Measurements from ENCODE around the gene AK1.

GRCh38 chr9:127892831-127893230 is 15.4 kb upstream of the AK1 start:
- TF ChIP-seq, protein P1, sequence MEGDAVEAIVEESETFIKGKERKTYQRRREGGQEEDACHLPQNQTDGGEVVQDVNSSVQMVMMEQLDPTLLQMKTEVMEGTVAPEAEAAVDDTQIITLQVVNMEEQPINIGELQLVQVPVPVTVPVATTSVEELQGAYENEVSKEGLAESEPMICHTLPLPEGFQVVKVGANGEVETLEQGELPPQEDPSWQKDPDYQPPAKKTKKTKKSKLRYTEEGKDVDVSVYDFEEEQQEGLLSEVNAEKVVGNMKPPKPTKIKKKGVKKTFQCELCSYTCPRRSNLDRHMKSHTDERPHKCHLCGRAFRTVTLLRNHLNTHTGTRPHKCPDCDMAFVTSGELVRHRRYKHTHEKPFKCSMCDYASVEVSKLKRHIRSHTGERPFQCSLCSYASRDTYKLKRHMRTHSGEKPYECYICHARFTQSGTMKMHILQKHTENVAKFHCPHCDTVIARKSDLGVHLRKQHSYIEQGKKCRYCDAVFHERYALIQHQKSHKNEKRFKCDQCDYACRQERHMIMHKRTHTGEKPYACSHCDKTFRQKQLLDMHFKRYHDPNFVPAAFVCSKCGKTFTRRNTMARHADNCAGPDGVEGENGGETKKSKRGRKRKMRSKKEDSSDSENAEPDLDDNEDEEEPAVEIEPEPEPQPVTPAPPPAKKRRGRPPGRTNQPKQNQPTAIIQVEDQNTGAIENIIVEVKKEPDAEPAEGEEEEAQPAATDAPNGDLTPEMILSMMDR (IDR thresholded peaks at IDR 0.05 in 2 of 3, conservative IDR thresholded peaks at IDR 0.05 in 1 of 3; ENCODE audit: borderline replicate concordance in 1 of 3, insufficient read depth in 1 of 3, low read depth in 2 of 3, low read length in 2 of 3) = no peak
- TF ChIP-seq CEBPB (IDR thresholded peaks at IDR 0.05; ENCODE audit: low read depth) (no peak), POLR2A (IDR thresholded peaks at IDR 0.05; ENCODE audit: borderline replicate concordance, extremely low read depth, insufficient read depth, insufficient read length) (no peak), SP1 (IDR thresholded peaks at IDR 0.05; ENCODE audit: low read depth) (no peak), REST (IDR thresholded peaks at IDR 0.05; ENCODE audit: low read depth) (no peak), YY1 (IDR thresholded peaks at IDR 0.05; ENCODE audit: extremely low read depth, insufficient replicate concordance, low read depth, low read length) (no peak), FOSL1 (IDR thresholded peaks at IDR 0.05; ENCODE audit: low read depth) (no peak), POLR2AphosphoS5 (IDR thresholded peaks at IDR 0.05; ENCODE audit: low read depth, low read length) (no peak), ELF1 (IDR thresholded peaks at IDR 0.05; ENCODE audit: borderline replicate concordance, low read depth) (no peak), JUND (IDR thresholded peaks at IDR 0.05) (no peak), RAD21 (IDR thresholded peaks at IDR 0.05; ENCODE audit: low read depth) (no peak), EZH2 (IDR thresholded peaks at IDR 0.05) (no peak)
- TF ChIP-seq, protein P2, sequence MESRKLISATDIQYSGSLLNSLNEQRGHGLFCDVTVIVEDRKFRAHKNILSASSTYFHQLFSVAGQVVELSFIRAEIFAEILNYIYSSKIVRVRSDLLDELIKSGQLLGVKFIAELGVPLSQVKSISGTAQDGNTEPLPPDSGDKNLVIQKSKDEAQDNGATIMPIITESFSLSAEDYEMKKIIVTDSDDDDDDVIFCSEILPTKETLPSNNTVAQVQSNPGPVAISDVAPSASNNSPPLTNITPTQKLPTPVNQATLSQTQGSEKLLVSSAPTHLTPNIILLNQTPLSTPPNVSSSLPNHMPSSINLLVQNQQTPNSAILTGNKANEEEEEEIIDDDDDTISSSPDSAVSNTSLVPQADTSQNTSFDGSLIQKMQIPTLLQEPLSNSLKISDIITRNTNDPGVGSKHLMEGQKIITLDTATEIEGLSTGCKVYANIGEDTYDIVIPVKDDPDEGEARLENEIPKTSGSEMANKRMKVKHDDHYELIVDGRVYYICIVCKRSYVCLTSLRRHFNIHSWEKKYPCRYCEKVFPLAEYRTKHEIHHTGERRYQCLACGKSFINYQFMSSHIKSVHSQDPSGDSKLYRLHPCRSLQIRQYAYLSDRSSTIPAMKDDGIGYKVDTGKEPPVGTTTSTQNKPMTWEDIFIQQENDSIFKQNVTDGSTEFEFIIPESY (IDR thresholded peaks at IDR 0.05; ENCODE audit: extremely low read depth, insufficient replicate concordance, low read length) = no peak
- TF ChIP-seq, protein P3, sequence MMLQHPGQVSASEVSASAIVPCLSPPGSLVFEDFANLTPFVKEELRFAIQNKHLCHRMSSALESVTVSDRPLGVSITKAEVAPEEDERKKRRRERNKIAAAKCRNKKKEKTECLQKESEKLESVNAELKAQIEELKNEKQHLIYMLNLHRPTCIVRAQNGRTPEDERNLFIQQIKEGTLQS (IDR thresholded peaks at IDR 0.05) = no peak
